ENCODE measurements around the gene SULT1A1.

Gene SULT1A1

DNA sequence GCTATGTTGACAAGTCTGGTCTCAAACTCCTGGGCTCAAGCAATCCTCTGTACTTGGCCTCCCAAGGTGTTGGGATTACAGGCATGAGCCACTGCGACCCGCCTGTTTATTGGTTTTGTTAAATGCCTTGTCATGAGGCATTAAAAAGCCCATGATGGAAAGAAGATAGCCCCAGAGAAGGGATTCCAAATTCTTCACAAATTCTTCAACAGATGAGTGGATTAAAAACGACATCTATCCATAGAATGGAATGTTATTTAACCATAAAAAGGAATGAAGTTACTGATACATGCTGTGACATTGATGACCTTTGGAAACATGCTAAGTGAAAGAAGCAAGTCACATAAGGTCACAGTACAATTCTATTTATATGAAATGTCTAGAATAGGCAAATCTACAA, 51.4 kb downstream of the SULT1A1 start:
- no peak for DNase-seq (ENCODE audit: low read depth in 2 of 2)

- no peak for DNase-seq (ENCODE audit: low read depth in 2 of 2)
Measured at GRCh38 chr16:28556914-28557320, 52.9 kb downstream of the SULT1A1 start.

- no peak for DNase-seq (ENCODE audit: low read depth in 2 of 2)
Measured at GRCh38 chr16:28555561-28555960, 54.3 kb downstream of the SULT1A1 start.
